Measurements from ENCODE around the gene LMAN2. TPM values are rescaled to one million over a fixed set of nuclear protein-coding genes. Genes with fewer than 3 reads are reported as not detected.
A peak's percentile ranks its signal among the peaks of the same experiment; 100 is the strongest.

LMAN2 gene
- polyA plus RNA-seq, 1 experiment, result 150 TPM

DNA sequence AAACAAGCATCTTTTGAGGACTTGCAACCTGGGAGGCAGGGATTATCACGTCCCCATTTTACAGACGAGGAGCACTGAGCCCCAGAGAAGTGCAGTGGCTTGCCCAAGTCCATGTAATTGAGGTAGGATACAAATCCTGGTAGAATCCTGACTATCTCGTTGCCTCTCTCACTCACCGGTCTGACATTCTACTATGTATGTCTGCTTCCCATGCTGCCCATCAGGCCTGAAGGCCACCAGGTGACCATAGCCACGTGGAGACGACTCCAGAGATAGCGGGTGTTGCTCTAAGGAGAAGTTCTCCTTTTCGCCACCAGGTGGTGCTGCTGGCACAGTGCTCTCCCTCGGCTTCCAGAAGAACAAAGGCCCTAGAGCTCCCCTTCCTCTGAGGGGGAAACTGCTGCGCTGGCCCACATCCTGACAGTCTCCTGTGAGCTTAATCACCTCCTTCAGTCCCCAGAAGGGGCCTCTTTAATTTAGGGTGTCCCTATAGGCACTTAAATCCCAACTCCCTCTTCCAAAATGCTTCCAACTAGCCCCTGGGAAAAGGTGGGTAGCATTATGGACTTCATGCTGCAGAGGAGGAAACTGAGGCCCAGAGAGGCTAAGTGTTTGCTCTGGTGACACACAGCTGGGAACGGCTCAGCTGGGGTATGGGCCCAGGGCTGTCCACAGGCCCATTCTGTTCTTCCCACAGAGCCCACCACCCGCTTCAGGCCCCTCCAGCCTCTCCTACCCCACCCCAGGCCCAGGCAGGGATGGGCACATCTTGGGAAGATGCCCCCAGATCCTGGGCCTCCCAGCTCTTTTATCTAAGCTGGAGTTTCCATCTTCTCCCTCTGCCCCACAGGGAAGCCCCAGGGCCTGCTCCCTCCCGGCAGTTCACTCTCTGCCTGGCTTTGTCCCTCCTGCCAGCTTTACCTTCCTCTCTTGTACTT lies 39.2 kb upstream of the LMAN2 start:
- DNase-seq (ENCODE audit: low read depth, low spot score), result no peak
- H3K9me3 ChIP-seq (ENCODE audit: control insufficient read depth, insufficient read depth, low read length), result no peaks in the 10 kb centered on the region
- no peak overlapping the region for H3K4me3 ChIP-seq (ENCODE audit: low read depth, low read length)
- peak overlapping the region; percentile 89 for H3K27ac ChIP-seq (ENCODE audit: low read depth, low read length)
- TF ChIP-seq, protein P1, sequence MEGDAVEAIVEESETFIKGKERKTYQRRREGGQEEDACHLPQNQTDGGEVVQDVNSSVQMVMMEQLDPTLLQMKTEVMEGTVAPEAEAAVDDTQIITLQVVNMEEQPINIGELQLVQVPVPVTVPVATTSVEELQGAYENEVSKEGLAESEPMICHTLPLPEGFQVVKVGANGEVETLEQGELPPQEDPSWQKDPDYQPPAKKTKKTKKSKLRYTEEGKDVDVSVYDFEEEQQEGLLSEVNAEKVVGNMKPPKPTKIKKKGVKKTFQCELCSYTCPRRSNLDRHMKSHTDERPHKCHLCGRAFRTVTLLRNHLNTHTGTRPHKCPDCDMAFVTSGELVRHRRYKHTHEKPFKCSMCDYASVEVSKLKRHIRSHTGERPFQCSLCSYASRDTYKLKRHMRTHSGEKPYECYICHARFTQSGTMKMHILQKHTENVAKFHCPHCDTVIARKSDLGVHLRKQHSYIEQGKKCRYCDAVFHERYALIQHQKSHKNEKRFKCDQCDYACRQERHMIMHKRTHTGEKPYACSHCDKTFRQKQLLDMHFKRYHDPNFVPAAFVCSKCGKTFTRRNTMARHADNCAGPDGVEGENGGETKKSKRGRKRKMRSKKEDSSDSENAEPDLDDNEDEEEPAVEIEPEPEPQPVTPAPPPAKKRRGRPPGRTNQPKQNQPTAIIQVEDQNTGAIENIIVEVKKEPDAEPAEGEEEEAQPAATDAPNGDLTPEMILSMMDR (IDR thresholded peaks at IDR 0.05; ENCODE audit: low read depth, low read length), result peak; percentile 95
- POLR2A ChIA-PET, result interaction anchor here (0.5 to 3.5 kb wide), 11 partner anchors 11 to 666 kb away, joined by 3 to 15 read pairs (median 6); partner anchors contain the start of gene GRK6
- CTCF ChIA-PET, result interaction anchor here (0.6 to 7.0 kb wide), 35 partner anchors 9 to 730 kb away, joined by 3 to 205 read pairs (median 5); partner anchors contain the start of genes F12, GRK6, LMAN2 and PFN3
- H3K27me3 ChIP-seq (ENCODE audit: control insufficient read depth, insufficient read depth, low read length), result peaks cover 20% of the 10 kb centered on the region

DNA sequence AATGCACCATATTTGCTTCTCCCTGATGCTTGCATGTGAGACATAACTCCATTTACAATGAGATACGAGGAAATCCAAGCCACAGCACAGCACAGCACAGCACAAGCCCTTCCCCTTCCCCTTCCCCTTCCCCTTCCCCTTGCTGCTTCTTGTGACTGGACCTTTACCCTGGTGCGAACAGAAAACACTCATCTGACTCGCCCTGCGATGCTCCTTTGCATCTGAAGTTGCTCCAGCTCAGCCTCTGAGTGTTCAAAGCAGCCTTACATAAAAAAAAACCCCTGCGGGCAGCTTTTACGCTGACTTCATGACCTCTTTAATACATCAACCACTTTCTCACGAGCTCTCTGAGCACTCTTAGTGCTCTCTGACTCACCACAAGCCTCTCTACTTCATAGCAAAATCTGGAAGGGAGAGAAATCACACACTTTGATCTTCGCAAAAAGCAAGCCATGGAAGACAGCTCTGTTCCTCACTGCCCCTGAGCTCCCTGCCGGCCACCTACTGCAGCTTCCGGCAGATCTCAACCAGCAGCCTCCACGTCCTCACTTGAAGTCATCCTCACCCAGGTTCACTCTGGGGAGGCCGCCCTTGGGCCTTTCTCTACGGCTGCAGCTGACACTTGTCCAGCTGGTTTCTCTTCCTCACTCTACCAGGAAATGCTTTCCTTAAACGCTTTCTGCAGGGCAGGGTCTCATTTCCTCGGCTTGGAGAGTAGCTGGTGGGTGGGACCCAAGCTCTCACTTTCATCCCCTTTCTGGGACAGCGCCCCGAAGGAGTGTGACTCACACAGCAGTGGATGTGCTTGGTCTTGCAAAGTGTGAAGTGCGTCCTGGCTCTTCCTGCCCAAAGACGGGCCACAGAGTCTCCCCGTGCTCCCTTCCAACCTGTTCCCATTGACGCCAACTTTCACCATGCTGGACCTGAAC lies 38.0 kb upstream of the LMAN2 start:
- no peaks in the 10 kb centered on the region for H3K9me3 ChIP-seq (ENCODE audit: control insufficient read depth, insufficient read depth, low read length)
- peak overlapping the region; percentile 22; the same call in 1 of the 2 replicates for H3K4me3 ChIP-seq (ENCODE audit: low read depth, low read length)
- peak; percentile 82 for DNase-seq (ENCODE audit: low read depth, low spot score)
- TF ChIP-seq, protein P1 (IDR thresholded peaks at IDR 0.05; ENCODE audit: low read depth, low read length), result peak; percentile 2; the same call in 1 of the 2 replicates
- ChIA-PET POLR2A (interaction anchor here (0.6 to 3.5 kb wide), 15 partner anchors 10 to 108 kb away, joined by 3 to 15 read pairs (median 6); partner anchors contain the start of genes GRK6, LMAN2 and PDLIM7), CTCF (interaction anchor here (0.7 to 7.0 kb wide), 22 partner anchors 10 to 276 kb away, joined by 3 to 205 read pairs (median 8); partner anchors contain the start of genes F12, GRK6, LMAN2 and PFN3)
- H3K27ac ChIP-seq (ENCODE audit: low read depth, low read length), result peak overlapping the region; percentile 89
- peaks cover 23% of the 10 kb centered on the region for H3K27me3 ChIP-seq (ENCODE audit: control insufficient read depth, insufficient read depth, low read length)

DNA sequence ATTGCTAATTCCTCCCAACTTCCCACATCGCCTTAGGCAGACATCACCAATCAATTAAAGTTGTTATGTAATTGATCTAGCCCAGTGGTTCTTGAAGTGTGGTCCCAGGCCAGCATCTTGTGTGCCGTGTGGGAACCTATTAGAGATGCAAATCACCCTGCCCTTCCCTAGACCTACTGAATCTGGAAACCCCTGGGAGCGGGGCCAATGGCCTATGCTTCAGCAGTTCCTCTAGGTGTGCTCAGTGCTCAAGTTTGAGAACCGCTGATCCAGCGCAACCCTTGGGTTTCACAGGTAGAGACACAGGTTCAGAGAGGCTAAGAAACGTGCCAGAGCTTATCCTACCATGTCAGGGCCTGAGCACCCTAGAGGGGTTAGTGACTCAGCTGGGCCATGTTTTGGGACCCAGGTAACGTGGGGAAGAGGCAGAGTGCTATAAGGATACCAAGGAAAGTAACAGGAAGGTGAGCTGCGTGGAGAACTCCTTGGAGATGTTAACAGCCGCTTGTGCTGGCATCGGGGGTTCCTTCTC lies 37.1 kb upstream of the LMAN2 start:
- Histone ChIP-seq H3K27ac (ENCODE audit: low read depth, low read length) (no peak overlapping the region), H3K9me3 (ENCODE audit: control insufficient read depth, insufficient read depth, low read length) (no peaks in the 10 kb centered on the region), H3K27me3 (ENCODE audit: control insufficient read depth, insufficient read depth, low read length) (peaks cover 26% of the 10 kb centered on the region), H3K4me3 (ENCODE audit: low read depth, low read length) (no peak overlapping the region)
- TF ChIP-seq, protein P1 (IDR thresholded peaks at IDR 0.05; ENCODE audit: low read depth, low read length), result no peak
- POLR2A ChIA-PET, result interaction anchor here (0.9 to 3.5 kb wide), 6 partner anchors 9 to 81 kb away, joined by 5 to 15 read pairs (median 6); partner anchors contain the start of genes GRK6 and LMAN2
- CTCF ChIA-PET, result interaction anchor here (0.9 to 7.0 kb wide), 9 partner anchors 14 to 275 kb away, joined by 3 to 205 read pairs (median 19); partner anchors contain the start of genes PFN3 and PRR7
- DNase-seq (ENCODE audit: low read depth, low spot score), result no peak

DNA sequence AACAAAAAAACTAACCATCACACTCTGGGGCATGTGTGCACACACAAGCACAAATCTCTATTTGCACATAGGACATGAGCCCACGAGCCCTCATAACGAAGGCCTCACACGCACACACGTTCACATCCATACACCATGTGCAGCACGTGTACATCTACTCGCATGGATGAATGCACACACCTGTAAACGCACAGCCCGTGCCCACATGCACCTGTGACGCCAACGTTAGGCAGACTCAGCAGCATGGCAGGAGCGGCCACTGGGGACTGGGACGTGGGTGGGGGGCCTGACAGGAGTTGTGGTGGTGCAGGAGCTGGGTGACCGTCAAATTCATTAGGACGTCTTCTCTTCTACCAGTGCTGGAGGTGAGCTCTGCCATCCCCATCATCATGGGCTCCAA lies 35.9 kb upstream of the LMAN2 start:
- H3K4me3 ChIP-seq (ENCODE audit: low read depth, low read length), result no peak overlapping the region
- no peak overlapping the region for H3K27ac ChIP-seq (ENCODE audit: low read depth, low read length)
- ChIA-PET CTCF (interaction anchor here (3.6 to 7.0 kb wide), 3 partner anchors 16 to 63 kb away, joined by 61 to 205 read pairs (median 120); partner anchors contain the start of genes PFN3 and PRR7), POLR2A (no interaction called here)
- TF ChIP-seq, protein P1 (IDR thresholded peaks at IDR 0.05; ENCODE audit: low read depth, low read length), result no peak
- no peak for DNase-seq (ENCODE audit: low read depth, low spot score)
- peaks cover 30% of the 10 kb centered on the region for H3K27me3 ChIP-seq (ENCODE audit: control insufficient read depth, insufficient read depth, low read length)
- no peaks in the 10 kb centered on the region for H3K9me3 ChIP-seq (ENCODE audit: control insufficient read depth, insufficient read depth, low read length)

Data from AG04450 (cell line).